ENCODE data around the gene UPK1A.

GRCh38 chr19:35645680-35646511 is 20.4 kb upstream of the UPK1A start:
- TF ChIP-seq CTCF (IDR thresholded peaks at IDR 0.05) (no peak), POLR2A (IDR thresholded peaks at IDR 0.05) (no peak)
